GM19452 (cell line): ENCODE results near the gene FAM135A.
"Not testable (repeated sequence)": the region's sequence is repeated elsewhere in the genome, so short reads cannot be mapped to it uniquely, and the experiment has no call there.

Source experiments
- ATAC-seq: cut with Tn5 transposase; IDR thresholded peaks from one replicate; pipeline ENCODE4 v1.9.1; 2021; ENCODE audit not compliant: unreplicated experiment

FAM135A gene

DNA sequence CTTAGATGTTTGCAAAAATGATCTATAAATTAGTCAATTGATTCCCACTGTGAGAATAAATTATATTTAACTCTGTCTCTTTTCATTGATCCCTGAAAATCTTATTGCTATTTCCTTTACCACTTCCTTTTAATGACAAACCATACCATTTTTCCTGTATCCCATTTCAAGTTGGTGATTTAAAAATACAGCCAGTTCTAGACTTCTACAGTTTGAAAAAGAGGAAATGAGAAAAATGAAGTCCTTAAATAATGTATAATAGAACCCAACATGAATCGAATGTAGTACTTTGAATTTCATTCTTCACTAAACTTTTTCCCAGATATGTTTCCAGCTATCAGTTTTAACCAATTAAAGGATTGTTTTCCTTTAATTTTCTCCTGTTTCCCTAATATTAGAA lies 124.0 kb downstream of the FAM135A start:
- no peak for ATAC-seq

- ATAC-seq, result peak; percentile 69
Measured at GRCh38 chr6:70538376-70538775, 125.1 kb downstream of the FAM135A start.

DNA sequence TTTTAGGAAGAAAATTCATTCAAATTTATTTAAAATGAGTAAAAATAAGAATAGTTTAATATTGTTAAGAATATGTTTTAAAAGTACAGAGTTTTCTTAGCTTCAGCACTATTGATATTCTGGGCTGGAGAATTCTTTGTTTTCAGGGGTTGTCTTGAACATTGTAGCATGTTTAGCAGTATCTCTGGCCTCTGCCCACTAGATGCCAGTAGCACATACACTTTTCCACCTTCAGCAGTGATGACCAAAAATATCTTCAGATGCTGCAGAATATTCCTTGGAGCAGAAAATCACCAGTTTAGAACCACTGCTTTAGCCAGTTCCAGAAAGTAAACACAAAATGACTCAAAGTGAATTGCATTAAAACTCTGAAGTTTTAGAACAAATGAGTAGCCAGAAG lies 134.0 kb downstream of the FAM135A start:
- no peak for ATAC-seq

- ATAC-seq, result no peak
Measured at GRCh38 chr6:70547905-70548304, 134.6 kb downstream of the FAM135A start.

- no peak for ATAC-seq
Measured at GRCh38 chr6:70549327-70549726, 136.0 kb downstream of the FAM135A start.

- ATAC-seq, result no peak
Measured at GRCh38 chr6:70551566-70551965, 138.3 kb downstream of the FAM135A start.

GRCh38 chr6:70552286-70552940 lies 139.1 kb downstream of the FAM135A start:
- not testable (repeated sequence) for ATAC-seq

GRCh38 chr6:70552974-70553373 lies 139.7 kb downstream of the FAM135A start:
- no peak for ATAC-seq

DNA sequence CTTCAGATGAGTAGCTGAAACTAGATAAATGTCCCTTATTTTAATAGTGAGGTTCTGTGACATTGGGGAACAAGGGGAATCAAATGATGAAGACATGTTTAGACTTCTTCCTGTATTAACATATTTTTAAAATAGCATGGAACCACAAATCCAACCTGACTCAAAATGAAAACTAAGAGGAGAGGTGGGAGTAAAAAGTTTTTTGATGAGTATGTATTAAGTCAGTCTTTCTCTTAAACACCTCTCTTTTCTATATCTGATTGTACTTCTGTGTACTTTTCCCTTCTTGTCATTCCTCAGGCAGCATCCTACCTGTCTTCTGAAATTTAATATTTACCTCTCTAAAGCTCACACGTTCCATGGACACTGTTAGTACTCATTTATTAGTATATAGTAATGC lies 144.7 kb downstream of the FAM135A start:
- no peak for ATAC-seq

GRCh38 chr6:70562401-70562800 lies 149.1 kb downstream of the FAM135A start:
- not testable (repeated sequence) for ATAC-seq

GRCh38 chr6:70563530-70563929 lies 150.2 kb downstream of the FAM135A start:
- no peak for ATAC-seq

DNA sequence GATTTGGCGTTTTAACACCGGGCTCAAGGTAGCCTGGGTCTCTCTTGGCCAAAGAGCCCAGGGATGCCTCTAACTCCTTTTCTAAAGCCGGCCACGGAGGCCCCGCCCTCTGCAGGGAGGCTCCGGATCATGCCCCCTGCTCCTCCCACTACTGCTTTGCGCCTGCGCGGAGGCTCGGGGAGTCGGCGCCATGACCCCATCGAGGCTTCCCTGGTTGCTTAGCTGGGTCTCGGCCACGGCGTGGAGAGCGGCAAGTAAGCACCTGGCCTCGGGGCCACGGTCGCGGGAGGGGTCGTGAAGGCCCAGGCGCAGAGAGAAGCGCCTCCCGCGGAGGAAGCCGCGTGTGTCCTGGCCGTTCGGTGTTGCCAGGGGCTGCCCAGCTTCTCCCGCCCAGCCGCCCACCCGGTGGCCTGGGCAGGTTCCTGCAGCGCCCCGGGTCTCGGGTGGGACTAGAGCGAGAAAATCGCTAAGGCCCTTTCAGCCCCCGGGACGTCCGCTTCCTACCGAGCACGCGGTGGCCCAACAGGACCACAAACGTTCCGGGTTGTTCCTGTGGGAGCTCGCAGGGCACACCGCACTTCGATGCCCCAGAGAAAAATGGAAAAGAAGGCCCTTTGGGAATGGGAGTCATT lies 153.6 kb downstream of the FAM135A start, which contains the start of gene SDHAF4:
Gene SDHAF4, plus strand, starts transcription at position 180 of the 632 bp plus-strand sequence. Its CDS starts 11 bp downstream, at position 191.
- peak; percentile 100 for ATAC-seq

DNA sequence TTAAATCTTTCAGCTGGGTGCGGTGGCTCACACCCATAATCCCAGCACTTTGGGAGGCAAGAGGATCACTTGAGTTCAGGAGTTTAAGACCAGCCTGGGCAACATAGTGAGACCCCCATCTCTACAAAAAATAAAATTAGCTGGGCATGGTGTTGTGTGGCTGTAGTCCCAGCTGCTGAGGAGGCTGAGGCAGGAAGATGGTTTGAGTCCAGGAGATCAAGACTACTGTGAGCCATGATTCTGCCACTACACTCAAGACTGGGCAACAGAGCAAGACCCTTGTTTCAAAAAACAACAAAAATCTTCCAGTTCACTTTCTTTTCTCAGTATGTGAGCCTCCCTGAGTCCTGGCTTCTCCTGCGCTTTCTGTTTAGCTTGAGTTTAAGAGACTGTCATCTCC lies 161.3 kb downstream of the FAM135A start:
- ATAC-seq, result no peak

DNA sequence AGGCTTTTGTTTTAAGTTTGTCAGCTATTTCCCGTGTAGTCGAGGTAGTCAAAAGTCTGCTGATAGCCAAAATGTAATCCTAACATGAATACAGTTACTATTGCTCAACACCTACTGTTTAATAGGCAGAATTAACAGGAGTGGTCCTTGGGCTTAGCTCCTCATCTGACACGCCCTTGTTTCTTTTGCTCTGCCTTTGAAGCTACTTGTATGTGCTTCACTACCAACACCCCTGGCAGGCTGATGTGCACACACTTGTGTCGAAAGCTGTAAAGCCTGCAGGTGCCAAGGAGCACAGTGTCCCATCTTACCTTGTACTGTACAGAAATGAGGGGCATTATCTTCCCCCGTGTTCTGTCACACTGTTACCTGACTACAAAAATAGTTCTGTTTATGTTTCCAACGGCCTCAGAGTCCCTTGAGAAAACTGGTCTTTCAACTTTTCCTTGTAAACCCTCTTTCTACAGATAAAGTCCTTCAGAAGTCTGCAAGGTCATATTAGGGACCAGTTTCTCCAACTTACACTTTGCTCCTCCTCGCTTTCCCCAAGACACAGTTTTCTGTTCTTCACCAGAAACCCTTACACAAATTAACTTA lies 162.7 kb downstream of the FAM135A start:
- ATAC-seq, result no peak

- ATAC-seq, result peak; percentile 92
Measured at GRCh38 chr6:70586114-70586513, 172.8 kb downstream of the FAM135A start.

GRCh38 chr6:70590400-70590799 lies 177.1 kb downstream of the FAM135A start:
- no peak for ATAC-seq

- ATAC-seq, result no peak
Measured at GRCh38 chr6:70592391-70593117, 179.2 kb downstream of the FAM135A start.

DNA sequence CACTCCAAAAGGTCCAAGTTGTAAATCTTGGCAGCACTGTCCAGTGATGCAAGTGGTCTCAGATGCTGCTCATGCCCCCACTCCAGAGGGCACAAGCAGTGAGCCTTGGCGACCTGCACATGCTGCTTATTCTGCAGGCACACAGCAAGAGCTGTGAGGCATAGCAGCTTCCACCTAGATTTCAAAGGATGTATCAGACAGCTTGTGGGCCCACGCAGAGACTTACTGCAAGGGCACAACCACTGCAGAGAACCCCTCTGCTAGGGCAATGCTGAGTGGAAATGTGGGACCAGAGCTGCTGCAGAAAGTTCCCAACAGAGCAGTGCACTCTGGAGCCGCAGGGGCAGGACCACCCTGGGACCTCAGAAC lies 179.8 kb downstream of the FAM135A start:
- ATAC-seq, result no peak

- ATAC-seq, result no peak
Measured at GRCh38 chr6:70599187-70599586, 185.9 kb downstream of the FAM135A start.

GRCh38 chr6:70601014-70601413 lies 187.7 kb downstream of the FAM135A start:
- no peak for ATAC-seq

- ATAC-seq, result no peak
Measured at GRCh38 chr6:70604254-70604653, 190.9 kb downstream of the FAM135A start.

DNA sequence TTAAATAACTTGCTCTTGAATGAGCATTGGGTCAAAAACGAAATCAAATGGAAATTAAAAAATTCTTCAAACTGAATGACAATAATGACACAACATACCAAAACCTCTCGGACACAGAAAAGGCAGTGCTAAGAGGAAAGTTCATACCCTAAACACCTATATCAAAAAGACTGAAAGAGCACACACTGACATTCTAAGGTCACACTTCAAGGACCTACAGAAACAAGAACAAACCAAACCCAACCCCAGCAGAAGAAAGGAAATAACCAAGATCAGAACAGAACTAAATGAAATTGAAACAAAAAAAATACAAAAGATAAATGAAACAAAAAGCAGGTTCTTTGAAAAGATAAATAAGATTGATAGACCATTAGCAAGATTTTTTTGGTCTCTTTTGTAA lies 194.1 kb downstream of the FAM135A start:
- ATAC-seq, result not testable (repeated sequence)
